ENCODE results near the gene GIMAP7. TPM values are rescaled to one million over a fixed set of nuclear protein-coding genes. Genes with fewer than 3 reads are reported as not detected.

Gene GIMAP7
- total and polyA plus RNA-seq, 2 donors (not counting 1 experiment from before 2014, with no cell fraction given) = 0.16 to 0.30 TPM

Other genes with a start within 250 kb of the GIMAP7 start
- 12.8 and 15.5 TPM in 2 replicates for gene LRRC61, start 191.5 kb upstream of the GIMAP7 start, total RNA-seq
- gene LRRC61, start 191.5 kb upstream of the GIMAP7 start, polyA plus RNA-seq = 5.3 and 12.9 TPM in 2 replicates
- 20.7 TPM in 2 replicates for gene ACTR3C, start 191.3 kb upstream of the GIMAP7 start, total RNA-seq
- gene ACTR3C, start 191.3 kb upstream of the GIMAP7 start, polyA plus RNA-seq = 4.0 and 5.0 TPM in 2 replicates
- gene RARRES2, start 173.2 kb upstream of the GIMAP7 start, total RNA-seq = 0.46 TPM in 1 of 2 replicates, not detected in the other
- gene RARRES2, start 173.2 kb upstream of the GIMAP7 start, polyA plus RNA-seq = not detected in 2 replicates
- 190 and 193 TPM in 2 replicates for gene REPIN1, start 146.1 kb upstream of the GIMAP7 start, total RNA-seq
- gene REPIN1, start 146.1 kb upstream of the GIMAP7 start, polyA plus RNA-seq = 126 and 165 TPM in 2 replicates
- gene ZNF775, start 135.5 kb upstream of the GIMAP7 start, total RNA-seq = 12.1 and 12.5 TPM in 2 replicates
- 3.7 and 4.2 TPM in 2 replicates for gene ZNF775, start 135.5 kb upstream of the GIMAP7 start, polyA plus RNA-seq
- gene GIMAP8, start 64.2 kb upstream of the GIMAP7 start, total RNA-seq = 0.47 and 0.78 TPM in 2 replicates
- gene GIMAP8, start 64.2 kb upstream of the GIMAP7 start, polyA plus RNA-seq = 0.34 and 0.52 TPM in 2 replicates
- gene GIMAP4, start 52.5 kb downstream of the GIMAP7 start, total RNA-seq = 0.27 and 0.85 TPM in 2 replicates
- gene GIMAP4, start 52.5 kb downstream of the GIMAP7 start, polyA plus RNA-seq = 0.30 and 0.66 TPM in 2 replicates
- 0.22 and 0.39 TPM in 2 replicates for gene GIMAP6, start 117.5 kb downstream of the GIMAP7 start, total RNA-seq
- gene GIMAP6, start 117.5 kb downstream of the GIMAP7 start, polyA plus RNA-seq = 0.45 and 0.98 TPM in 2 replicates
- 18.1 and 18.3 TPM in 2 replicates for gene GIMAP2, start 170.8 kb downstream of the GIMAP7 start, total RNA-seq
- gene GIMAP2, start 170.8 kb downstream of the GIMAP7 start, polyA plus RNA-seq = 13.2 and 19.9 TPM in 2 replicates
- 0.30 and 0.44 TPM in 2 replicates for gene GIMAP1, start 201.7 kb downstream of the GIMAP7 start, total RNA-seq
- gene GIMAP1, start 201.7 kb downstream of the GIMAP7 start, polyA plus RNA-seq = 0.63 and 0.68 TPM in 2 replicates
- 0.10 and 0.27 TPM in 2 replicates for gene GIMAP5, start 222.5 kb downstream of the GIMAP7 start, total RNA-seq
- 0.40 and 0.66 TPM in 2 replicates for gene GIMAP5, start 222.5 kb downstream of the GIMAP7 start, polyA plus RNA-seq